Measurements from ENCODE around the gene ZNF831.

Gene ZNF831

DNA sequence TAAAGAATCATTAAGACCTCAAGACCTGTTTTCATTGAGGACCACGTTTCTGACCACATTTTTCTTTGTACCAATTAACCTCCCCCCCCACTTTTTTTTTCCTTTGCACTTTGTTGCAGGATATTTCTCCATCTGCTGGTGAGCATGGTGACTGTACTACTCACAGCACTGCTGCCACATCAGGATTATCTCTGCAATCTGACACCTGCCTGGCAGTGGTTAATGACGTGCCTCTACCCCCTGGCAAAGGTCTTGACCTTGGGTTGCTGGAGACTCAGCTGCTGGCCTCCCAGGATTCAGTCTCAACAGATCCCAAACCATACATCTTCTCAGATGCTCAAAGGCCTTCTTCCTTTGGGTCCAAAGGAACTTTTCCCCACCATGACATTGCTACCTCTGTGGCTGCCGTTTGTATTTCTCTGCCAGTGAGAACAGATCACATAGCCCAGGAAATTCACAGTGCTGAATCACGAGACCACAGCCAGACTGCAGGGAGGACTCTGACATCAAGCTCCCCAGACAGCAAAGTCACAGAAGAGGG is 90.2 kb downstream of the ZNF831 start:
- peak; percentile 47 for DNase-seq

DNA sequence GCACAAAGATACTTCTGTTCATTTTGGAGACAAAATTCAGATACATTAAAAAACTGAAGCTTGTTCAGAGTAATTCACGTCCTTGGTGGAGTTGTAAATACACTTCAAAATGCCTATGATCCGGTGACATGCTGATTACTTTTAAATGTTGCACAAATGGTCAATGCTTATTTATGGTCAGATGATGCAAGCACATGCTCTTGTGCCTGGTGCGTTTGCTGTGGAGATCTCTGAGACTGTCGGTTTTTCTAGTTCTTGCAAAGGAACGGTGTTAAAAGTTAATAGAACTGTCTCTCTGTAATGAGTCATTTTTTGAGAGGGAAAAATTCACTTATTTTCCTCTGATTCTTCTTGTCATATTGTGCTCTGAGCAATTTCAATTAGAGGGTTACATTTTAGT is 91.6 kb downstream of the ZNF831 start:
- no peak for DNase-seq

DNA sequence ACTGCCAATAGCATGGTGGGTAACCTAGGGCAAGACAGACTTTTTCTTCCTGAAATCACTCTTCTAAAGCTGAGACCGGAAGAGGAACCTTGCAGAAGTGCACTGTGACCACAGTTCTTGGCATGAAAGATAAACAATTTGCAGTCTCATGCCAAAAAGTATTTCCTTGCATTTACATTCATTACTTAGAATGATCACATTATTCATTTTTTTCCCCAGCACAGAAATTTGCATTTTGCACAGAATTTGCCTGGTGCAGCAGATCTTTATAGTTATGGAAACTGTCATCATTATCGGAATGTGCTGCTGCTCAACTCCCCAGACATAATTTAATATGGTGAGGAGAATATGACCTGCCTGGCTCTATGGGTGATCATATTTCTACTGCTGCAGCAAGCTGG is 94.6 kb downstream of the ZNF831 start:
- DNase-seq: no peak

DNA sequence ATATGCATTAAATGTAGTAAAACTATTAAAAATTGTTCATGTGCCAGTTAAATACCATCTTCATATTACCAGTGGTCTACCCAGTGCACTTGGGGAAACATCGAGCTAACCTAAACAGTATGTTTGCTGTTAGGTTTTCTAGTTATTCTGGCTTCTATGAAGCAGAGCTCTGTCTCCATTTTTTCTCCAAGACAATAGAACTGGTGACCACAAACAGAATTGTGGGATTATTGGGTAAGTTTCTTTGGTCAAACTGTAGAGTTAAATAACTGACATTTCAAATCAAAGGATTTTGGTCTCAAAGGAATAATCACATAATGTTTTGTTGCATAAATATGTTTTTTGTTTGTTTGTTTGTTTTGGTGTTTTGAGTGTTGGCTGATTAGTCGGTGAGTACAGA is 96.3 kb downstream of the ZNF831 start:
- DNase-seq: no peak

- DNase-seq: no peak
Measured at GRCh38 chr20:59265298-59265697, 101.7 kb downstream of the ZNF831 start.

DNA sequence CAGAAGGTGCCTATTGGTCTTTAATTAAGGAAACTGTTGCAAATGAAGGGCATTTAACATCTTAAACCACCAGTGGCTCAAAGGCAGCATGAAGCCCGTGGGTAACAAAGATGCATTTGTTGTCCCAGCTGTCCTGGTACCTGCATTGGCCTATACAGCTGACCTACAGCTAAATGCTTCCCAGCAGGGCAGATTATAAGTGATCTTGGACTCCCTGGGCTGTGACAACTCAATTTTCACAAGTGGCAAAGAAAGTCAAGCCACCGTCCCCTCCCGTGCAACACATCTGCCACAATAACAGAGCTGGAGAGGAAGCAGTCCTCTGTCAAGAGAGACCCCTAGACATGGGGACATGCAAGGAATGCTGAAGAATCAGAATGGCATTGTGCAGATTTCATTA is 105.2 kb downstream of the ZNF831 start:
- DNase-seq: no peak

DNA sequence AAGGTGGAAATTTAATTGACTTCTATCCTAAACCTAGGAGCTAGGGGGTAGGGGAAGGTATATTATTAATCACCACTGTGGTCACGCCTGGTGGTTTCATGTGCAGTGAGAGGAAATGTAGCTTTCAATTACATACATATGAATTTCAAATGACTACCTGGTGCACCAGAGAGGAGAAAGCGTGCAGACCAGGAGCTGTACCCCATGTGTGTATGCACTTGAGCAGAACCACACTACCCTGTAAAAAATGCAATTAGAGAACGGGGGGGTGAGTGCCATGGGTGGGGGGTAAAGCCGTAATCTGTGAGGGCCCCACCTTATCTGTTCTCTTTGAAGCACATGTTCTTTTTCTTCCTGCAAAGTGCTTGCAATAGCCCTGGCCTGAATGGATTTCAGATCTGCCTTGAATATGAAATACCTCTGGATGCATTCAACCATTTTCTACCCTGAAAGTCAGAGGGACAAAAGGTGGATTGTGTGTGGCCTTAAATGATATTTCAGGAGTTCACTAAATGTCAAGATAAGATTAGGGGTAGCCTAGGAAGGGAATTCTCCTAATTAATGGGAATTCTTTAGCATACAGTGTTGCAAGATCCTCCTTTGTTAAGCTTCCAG is 105.9 kb downstream of the ZNF831 start:
- no peak for DNase-seq

- DNase-seq: no peak
Measured at GRCh38 chr20:59270380-59270779, 106.8 kb downstream of the ZNF831 start.

DNA sequence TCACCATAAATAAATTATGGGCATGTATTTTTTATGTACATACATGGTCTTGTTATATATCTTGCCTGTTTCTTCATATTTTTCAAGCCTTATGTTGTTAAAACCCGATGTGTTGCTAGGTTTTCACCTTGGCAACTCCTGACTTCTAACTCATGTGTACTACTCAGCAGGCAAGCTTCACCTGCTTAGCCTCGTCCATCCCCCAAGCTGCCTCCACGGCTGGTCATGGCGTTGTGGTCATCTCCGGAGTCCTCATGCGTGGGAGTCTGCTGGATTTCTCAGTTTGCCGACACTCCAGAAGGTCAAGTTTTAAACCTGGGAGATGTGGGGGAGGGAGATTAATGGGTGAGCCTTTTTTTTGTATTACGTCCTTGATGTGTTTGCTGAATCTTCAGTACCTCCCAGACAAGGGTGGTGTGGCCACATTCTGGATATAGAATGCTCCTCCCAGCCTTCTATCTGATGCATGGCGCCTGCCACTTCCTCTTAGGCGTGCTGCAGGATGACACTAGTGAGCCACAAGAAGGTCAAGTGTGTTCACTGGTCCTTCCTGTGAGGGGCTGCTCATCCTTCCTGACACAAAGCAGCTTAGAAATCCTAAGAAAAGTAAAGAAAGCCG is 110.2 kb downstream of the ZNF831 start:
- no peak for DNase-seq

- DNase-seq: no peak
Measured at GRCh38 chr20:59276938-59277337, 113.3 kb downstream of the ZNF831 start.

DNA sequence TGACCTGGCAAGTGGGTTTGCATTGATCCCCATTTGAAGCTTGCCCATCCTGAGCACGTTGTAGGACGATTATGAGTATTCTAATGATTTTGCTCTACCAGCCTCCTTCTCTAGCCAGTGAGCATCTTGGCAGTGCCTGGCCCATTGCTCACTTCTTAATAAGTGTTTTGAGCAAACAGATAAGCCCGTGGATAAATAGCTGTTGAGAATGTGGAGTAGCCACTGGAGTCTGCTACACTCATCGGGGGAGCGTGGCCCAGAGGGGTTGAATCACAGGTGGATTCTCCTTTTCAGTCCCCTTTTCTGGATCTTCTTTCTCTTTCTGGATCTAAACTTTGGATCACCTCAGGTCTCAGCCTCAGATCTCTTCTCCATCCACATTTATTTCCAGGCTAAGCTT is 120.8 kb downstream of the ZNF831 start:
- no peak for DNase-seq

GRCh38 chr20:59289994-59290393 is 126.4 kb downstream of the ZNF831 start:
- DNase-seq: no peak

GRCh38 chr20:59291740-59292383 is 128.2 kb downstream of the ZNF831 start:
- DNase-seq: no peak

GRCh38 chr20:59295531-59295930 is 131.9 kb downstream of the ZNF831 start:
- DNase-seq: no peak

DNA sequence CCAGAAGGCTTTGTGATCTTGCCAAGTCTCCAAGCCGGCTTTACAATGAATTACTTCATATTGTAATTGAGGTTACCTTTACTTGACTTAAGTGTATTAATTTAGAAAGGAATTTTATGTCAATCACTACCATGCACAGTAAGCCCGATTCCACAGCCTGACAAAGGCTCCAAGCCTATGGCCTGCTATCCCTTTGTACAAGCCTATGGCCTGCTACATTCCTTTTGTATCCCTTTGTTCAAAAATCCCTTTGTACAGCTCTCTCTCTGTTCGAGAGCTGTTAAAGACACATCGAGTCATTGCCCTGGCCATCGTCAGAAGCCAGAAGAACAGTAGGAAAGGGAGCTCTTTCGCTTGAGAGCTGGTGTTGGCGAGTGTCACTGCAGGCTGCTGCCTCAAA is 134.1 kb downstream of the ZNF831 start:
- no peak for DNase-seq

- DNase-seq: no peak
Measured at GRCh38 chr20:59299945-59300332, 136.3 kb downstream of the ZNF831 start.

- no peak for DNase-seq
Measured at GRCh38 chr20:59300333-59301081, 136.9 kb downstream of the ZNF831 start, which contains the start of gene EDN3. Gene EDN3 (plus strand): TSS chr20:59300611. CDS start chr20:59300813, 202 bp downstream.

GRCh38 chr20:59301343-59302007 is 137.9 kb downstream of the ZNF831 start:
- DNase-seq: no peak

- DNase-seq: no peak
Measured at GRCh38 chr20:59305908-59306655, 142.5 kb downstream of the ZNF831 start.

DNA sequence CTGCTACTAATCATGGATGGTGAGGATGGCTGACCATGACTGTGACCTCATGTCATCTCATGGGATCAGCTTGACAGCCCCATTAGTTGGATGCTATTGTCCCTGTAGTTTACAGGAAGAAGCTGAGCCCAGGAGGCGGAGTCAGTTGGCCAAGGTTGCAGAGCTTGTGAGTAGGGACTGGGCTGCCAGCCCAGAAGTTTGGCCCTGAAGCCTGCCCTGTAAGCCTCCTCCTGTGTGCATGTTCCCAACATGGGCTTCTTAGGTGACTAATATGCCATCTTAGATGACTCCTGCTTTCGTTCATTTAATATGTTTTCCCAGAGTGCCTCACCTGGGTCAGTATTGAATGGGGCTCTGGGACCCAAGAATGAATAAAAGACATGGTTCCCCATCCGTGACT is 143.6 kb downstream of the ZNF831 start:
- DNase-seq: no peak
